ENCODE measurements around the gene MXRA7. TPM values are rescaled to one million over a fixed set of nuclear protein-coding genes. Genes with fewer than 3 reads are reported as not detected.
"Not testable (repeated sequence)": the region's sequence is repeated elsewhere in the genome, so short reads cannot be mapped to it uniquely, and the experiment has no call there.

The MXRA7 gene
- total RNA-seq, 4 donors from 2014 or later: 124 to 230 (median 197) TPM

DNA sequence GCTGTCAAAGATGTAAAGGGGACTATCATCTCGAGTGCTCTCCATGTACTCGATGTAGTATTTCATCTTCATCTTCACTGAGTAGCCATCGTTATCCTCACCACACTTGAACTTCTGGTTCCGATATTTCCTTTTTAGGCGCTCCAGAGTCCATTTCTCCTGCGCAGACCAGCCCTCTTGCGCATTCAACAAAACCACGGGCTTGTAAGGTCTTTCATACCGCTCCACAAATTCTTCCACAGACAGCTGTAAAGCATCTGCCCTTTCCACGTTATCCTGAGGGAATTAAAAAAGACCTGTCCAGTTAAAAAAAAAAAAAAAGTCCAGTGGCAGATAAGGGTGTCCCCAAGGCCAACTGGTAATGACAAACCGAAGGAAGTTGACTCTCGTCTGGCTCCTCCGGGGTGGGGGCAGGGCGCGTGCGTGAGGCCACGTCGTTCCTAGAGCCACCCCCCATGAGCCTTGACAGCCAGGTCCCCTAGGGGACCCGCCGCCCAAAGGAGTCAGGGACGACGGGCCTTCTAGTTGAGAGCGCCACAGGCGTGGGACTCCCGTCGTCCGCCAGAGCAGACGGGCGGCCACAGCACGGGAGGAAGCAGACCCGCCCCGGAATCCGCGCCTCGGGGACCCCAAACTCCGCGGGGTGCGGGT is 14.9 kb upstream of the MXRA7 start:
- peaks cover 0 to 73% (median 34%) of the 10 kb centered on the region in 4 donors for H3K4me1 ChIP-seq
- no peaks in the 10 kb centered on the region for H3K27me3 ChIP-seq
- 9 to 14% methylated on average over 18 to 28 of the region's 38 CpGs for WGBS, 2 donors
- DNase-seq (ENCODE audit: low spot score in 2 of 2): peak; percentile 54 to 57
- no peaks in the 10 kb centered on the region for H3K9me3 ChIP-seq
- H3K36me3 ChIP-seq: peaks cover 3 to 54% (median 15%) of the 10 kb centered on the region in 3 donors
- peak overlapping the region; percentile 65 to 90 (median 86) for H3K4me3 ChIP-seq
- TF ChIP-seq EP300 (IDR thresholded peaks at IDR 0.05) (no peak), CTCF (IDR thresholded peaks at IDR 0.05) (no peak), POLR2A (IDR thresholded peaks at IDR 0.05) (no peak)
- peak overlapping the region; percentile 95 to 100 (median 99) for H3K27ac ChIP-seq

GRCh38 chr17:76723812-76724211 is 13.0 kb upstream of the MXRA7 start:
- peaks cover 13 to 61% (median 32%) of the 10 kb centered on the region in 3 donors for H3K36me3 ChIP-seq
- DNase-seq (ENCODE audit: low spot score in 2 of 2): no peak
- peaks cover 0 to 55% (median 32%) of the 10 kb centered on the region in 4 donors for H3K4me1 ChIP-seq
- TF ChIP-seq EP300 (IDR thresholded peaks at IDR 0.05) (no peak), POLR2A (IDR thresholded peaks at IDR 0.05) (no peak), CTCF (IDR thresholded peaks at IDR 0.05) (no peak)
- H3K27ac ChIP-seq: no peak overlapping the region
- H3K4me3 ChIP-seq: no peak overlapping the region
- WGBS, 2 donors: 96% methylated on average over 9 of the region's 9 CpGs
- H3K9me3 ChIP-seq: no peaks in the 10 kb centered on the region
- H3K27me3 ChIP-seq: no peaks in the 10 kb centered on the region

DNA sequence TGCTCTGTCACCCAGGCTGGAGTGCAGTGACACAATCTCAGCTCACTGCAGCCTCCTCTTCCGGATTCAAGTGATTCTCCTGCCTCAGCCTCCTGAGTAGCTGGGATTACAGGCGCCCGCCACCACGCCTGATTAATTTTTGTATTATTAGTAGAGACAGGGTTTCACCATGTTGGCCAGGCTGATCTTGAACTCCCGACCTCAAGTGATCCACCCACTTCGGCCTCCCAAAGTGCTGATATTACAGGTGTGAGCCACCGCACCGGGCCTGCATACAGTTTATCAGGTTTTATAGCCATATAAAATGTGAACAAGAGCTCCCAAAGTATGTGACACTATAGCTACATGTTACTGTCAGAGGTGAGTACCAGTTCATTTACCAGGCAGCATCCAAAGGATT is 12.2 kb upstream of the MXRA7 start:
- not testable (repeated sequence) for H3K9me3 ChIP-seq; H3K27me3 ChIP-seq; DNase-seq (ENCODE audit: low spot score in 2 of 2); H3K4me3 ChIP-seq; H3K27ac ChIP-seq
- WGBS, 2 donors: 92 to 97% methylated on average over 8 of the region's 8 CpGs
- Histone ChIP-seq H3K36me3 (peaks cover 13 to 69% (median 39%) of the 10 kb centered on the region in 3 donors), H3K4me1 (peaks cover 0 to 47% (median 27%) of the 10 kb centered on the region in 4 donors)

- Histone ChIP-seq H3K4me1 (peaks cover 0 to 40% (median 20%) of the 10 kb centered on the region in 4 donors), H3K27me3 (no peaks in the 10 kb centered on the region), H3K27ac (no peak overlapping the region), H3K36me3 (peaks cover 13 to 76% (median 43%) of the 10 kb centered on the region in 3 donors), H3K9me3 (no peaks in the 10 kb centered on the region), H3K4me3 (no peak overlapping the region)
- no peak for TF ChIP-seq EP300 (IDR thresholded peaks at IDR 0.05)
- no peak for TF ChIP-seq CTCF (IDR thresholded peaks at IDR 0.05)
- no peak for TF ChIP-seq POLR2A (IDR thresholded peaks at IDR 0.05)
- DNase-seq (ENCODE audit: low spot score in 2 of 2): no peak
- 94% methylated on average over 8 of the region's 8 CpGs for WGBS, 2 donors
Measured at GRCh38 chr17:76722279-76722678, 11.5 kb upstream of the MXRA7 start.

DNA sequence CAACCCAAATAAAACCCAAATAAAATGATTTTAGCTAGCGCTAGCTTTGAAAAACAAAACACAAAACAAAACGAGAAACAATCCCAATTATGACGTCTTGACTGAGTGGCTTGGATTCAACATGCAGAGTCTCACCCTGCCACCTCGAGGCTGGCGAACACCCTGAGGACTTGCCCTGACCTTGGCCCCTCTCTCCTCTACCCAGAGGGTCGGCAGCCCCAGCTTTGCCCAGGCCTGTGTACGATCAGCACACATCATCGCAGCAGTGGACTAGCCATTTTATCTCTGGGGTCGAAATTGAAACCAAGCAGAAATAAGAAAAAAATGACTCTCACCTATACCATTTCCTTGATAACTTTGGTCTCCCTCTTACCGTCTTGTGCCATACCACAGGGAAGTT is 10.7 kb upstream of the MXRA7 start:
- peaks cover 17 to 84% (median 43%) of the 10 kb centered on the region in 3 donors for H3K36me3 ChIP-seq
- 71 to 81% methylated on average over 10 of the region's 10 CpGs for WGBS, 2 donors
- no peak overlapping the region for H3K27ac ChIP-seq
- H3K27me3 ChIP-seq: no peaks in the 10 kb centered on the region
- no peak for TF ChIP-seq CTCF (IDR thresholded peaks at IDR 0.05)
- TF ChIP-seq EP300 (IDR thresholded peaks at IDR 0.05): no peak
- TF ChIP-seq POLR2A (IDR thresholded peaks at IDR 0.05): no peak
- no peak overlapping the region for H3K4me3 ChIP-seq
- DNase-seq (ENCODE audit: low spot score in 2 of 2): no peak
- H3K9me3 ChIP-seq: no peaks in the 10 kb centered on the region
- peaks cover 0 to 47% (median 21%) of the 10 kb centered on the region in 4 donors for H3K4me1 ChIP-seq
